IMR-90 (cell line): Measurements from ENCODE around the gene PSMB1.

Experiments used
- BHLHE40 ChIP-seq: fragments of 150-350 bp; IDR thresholded peaks from 2 replicates; pipeline ENCODE4 v1.6.1; 2016; ENCODE audit warnings: mild to moderate bottlenecking, low read depth, low read length
- CEBPB ChIP-seq: IDR thresholded peaks from 2 replicates; pipeline ENCODE4 v1.6.1; 2012; ENCODE audit warnings: low read depth, low read length, improper control_type of control experiment
- CTCF ChIP-seq: conservative IDR thresholded peaks from 2 replicates; pipeline ENCODE4 v1.5.1; 2012; ENCODE audit warnings: mild to moderate bottlenecking, low read depth, low read length, improper control_type of control experiment
- ELK1 ChIP-seq: fragments of 150-350 bp; IDR thresholded peaks from 2 replicates; pipeline ENCODE4 v1.6.1; 2016; ENCODE audit warnings: low read depth, mild to moderate bottlenecking, low read length, moderate library complexity, borderline replicate concordance
- MAFK ChIP-seq: IDR thresholded peaks from 2 replicates; pipeline ENCODE4 v1.6.1; 2012; ENCODE audit warnings: low read depth, low read length, improper control_type of control experiment
- MAZ ChIP-seq: IDR thresholded peaks from 2 replicates; pipeline ENCODE4 v1.6.1; 2012; ENCODE audit warnings: low read depth, mild to moderate bottlenecking, low read length, improper control_type of control experiment, moderate library complexity, borderline replicate concordance
- MXI1 ChIP-seq: IDR thresholded peaks from 2 replicates; pipeline ENCODE4 v1.6.1; 2012; ENCODE audit warnings: low read depth, mild to moderate bottlenecking, low read length, moderate library complexity, borderline replicate concordance
- POLR2A ChIP-seq: IDR thresholded peaks from 2 replicates; pipeline ENCODE4 v1.6.1; 2012; ENCODE audit warnings: mild to moderate bottlenecking, low read depth, low read length
- RAD21 ChIP-seq: IDR thresholded peaks from 2 replicates; pipeline ENCODE4 v1.6.1; 2012; ENCODE audit warnings: low read length, improper control_type of control experiment
- RCOR1 ChIP-seq: IDR thresholded peaks from 2 replicates; pipeline ENCODE4 v1.6.1; 2012; ENCODE audit warnings: mild to moderate bottlenecking, low read length, improper control_type of control experiment; ENCODE audit not compliant: insufficient replicate concordance
- RFX5 ChIP-seq: IDR thresholded peaks from 2 replicates; pipeline ENCODE4 v1.8.0; 2012; ENCODE audit warnings: low read depth, mild to moderate bottlenecking, low read length, moderate library complexity
- SMC3 ChIP-seq: fragments of 150-350 bp; IDR thresholded peaks from 2 replicates; pipeline ENCODE4 v1.6.1; 2016; ENCODE audit warnings: low read depth, mild to moderate bottlenecking, antibody characterized with exemption, low read length, moderate library complexity
- USF2 ChIP-seq: fragments of 150-350 bp; IDR thresholded peaks from 2 replicates; pipeline ENCODE4 v1.6.1; 2017; ENCODE audit warnings: mild to moderate bottlenecking, antibody characterized with exemption, low read length, low read depth

GRCh38 chr6:170509723-170510018, 43.4 kb downstream of the PSMB1 start:
- TF ChIP-seq RAD21 (no peak), CTCF (no peak), POLR2A (no peak), CEBPB (no peak), USF2 (no peak), MAFK (no peak), MXI1 (no peak), ELK1 (no peak), SMC3 (no peak), MAZ (no peak), RFX5 (no peak), RCOR1 (no peak), BHLHE40 (no peak)
